Measurements from ENCODE around the gene SH3RF3.

Gene SH3RF3

GRCh38 chr2:109369671-109370191, 240.7 kb downstream of the SH3RF3 start:
- H3K27ac ChIP-seq: no peak overlapping the region
- TF ChIP-seq, protein P1, sequence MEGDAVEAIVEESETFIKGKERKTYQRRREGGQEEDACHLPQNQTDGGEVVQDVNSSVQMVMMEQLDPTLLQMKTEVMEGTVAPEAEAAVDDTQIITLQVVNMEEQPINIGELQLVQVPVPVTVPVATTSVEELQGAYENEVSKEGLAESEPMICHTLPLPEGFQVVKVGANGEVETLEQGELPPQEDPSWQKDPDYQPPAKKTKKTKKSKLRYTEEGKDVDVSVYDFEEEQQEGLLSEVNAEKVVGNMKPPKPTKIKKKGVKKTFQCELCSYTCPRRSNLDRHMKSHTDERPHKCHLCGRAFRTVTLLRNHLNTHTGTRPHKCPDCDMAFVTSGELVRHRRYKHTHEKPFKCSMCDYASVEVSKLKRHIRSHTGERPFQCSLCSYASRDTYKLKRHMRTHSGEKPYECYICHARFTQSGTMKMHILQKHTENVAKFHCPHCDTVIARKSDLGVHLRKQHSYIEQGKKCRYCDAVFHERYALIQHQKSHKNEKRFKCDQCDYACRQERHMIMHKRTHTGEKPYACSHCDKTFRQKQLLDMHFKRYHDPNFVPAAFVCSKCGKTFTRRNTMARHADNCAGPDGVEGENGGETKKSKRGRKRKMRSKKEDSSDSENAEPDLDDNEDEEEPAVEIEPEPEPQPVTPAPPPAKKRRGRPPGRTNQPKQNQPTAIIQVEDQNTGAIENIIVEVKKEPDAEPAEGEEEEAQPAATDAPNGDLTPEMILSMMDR (conservative IDR thresholded peaks at IDR 0.05): no peak

GRCh38 chr2:109370399-109371035, 241.5 kb downstream of the SH3RF3 start:
- no peak overlapping the region for H3K27ac ChIP-seq
- TF ChIP-seq, protein P1 (conservative IDR thresholded peaks at IDR 0.05): no peak

DNA sequence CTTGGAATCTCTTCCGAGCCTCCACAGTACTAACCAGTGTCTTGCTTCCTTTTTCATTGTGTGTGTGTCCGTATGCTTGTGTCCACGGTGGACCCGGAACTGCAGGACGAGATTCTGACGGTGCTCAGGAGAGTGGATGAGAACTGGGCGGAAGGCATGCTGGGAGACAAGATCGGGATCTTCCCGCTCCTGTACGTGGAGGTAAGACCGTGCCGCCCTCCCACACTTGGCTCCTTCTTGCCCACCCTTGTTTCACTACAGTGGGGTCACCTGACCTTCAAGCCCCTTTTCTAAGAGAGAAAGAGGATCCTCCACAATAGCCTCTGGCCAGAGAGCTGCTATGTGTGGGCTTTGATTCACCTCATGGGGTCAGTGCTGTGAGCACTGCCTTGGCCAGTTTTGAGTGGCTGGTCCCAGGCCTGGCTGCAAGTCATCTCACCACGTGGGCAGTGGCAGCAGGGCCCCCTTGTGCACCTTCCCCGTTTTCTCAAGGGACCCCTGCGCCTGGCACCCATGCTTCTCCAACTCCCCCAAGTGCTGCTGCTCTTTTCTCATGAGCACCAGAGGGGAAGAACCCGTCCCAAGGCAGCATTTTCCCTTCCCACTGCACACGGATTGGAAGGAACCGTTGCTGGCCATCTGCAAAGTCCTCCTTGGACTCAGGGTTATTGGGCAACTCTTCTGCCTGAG, 242.6 kb downstream of the SH3RF3 start:
- TF ChIP-seq, protein P1 (conservative IDR thresholded peaks at IDR 0.05): no peak

DNA sequence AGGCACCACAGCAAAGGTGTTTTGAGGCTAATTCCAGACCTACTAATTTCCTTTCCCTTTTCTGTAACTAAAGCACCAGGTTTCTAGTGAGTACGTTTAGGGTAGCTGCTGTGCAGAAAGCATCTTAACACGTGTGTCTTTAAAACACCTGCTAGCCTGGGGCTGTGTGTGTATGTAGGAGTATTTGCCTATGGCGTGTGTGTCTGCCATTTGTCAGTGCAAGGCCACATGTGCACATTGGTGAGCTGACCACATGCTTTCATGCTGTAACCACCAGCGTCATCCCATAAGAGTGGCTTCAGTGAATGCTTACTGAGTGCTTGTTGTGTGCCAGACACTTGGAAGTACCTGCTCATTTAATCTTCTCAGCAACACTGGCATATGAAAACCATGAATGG, 243.2 kb downstream of the SH3RF3 start:
- TF ChIP-seq, protein P1 (conservative IDR thresholded peaks at IDR 0.05): no peak
- no peak overlapping the region for H3K27ac ChIP-seq

More for the DNA sequence above, 242.6 kb downstream of the SH3RF3 start:
- no peak overlapping the region for H3K27ac ChIP-seq

GRCh38 chr2:109372614-109373013, 243.6 kb downstream of the SH3RF3 start:
- TF ChIP-seq, protein P1 (conservative IDR thresholded peaks at IDR 0.05): no peak
- no peak overlapping the region for H3K27ac ChIP-seq

GRCh38 chr2:109373791-109374547, 245.0 kb downstream of the SH3RF3 start:
- TF ChIP-seq, protein P1 (conservative IDR thresholded peaks at IDR 0.05): no peak
- H3K27ac ChIP-seq: no peak overlapping the region

- H3K27ac ChIP-seq: no peak overlapping the region
- TF ChIP-seq, protein P1 (conservative IDR thresholded peaks at IDR 0.05): no peak
These were observed 245.6 kb downstream of the SH3RF3 start for GRCh38 chr2:109374548-109375130.
